ENCODE measurements around the gene PDE7B. TPM values are rescaled to one million over a fixed set of nuclear protein-coding genes. Genes with fewer than 3 reads are reported as not detected.

The PDE7B gene
- total and polyA plus RNA-seq, 4 donors = 1.0 to 6.9 (median 3.8) TPM

DNA sequence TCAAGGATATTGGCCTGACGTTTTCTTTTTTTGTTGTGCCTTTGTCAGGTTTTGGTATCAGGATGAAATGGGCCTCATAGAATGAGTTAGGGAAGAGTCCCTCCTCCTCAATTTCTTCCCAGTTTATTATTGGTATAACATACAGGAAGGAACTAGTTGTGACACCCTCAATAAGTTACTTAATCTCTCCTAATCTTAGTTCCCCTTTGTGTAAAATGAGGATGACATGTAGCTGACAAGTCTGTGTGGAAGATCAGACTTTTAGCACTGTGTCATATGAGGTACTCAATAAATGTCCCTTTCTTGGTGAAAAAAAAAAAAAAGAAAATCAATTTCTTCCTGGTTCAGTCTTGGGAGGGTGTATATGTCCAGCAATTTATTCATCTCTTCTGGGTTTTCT, 155.8 kb downstream of the PDE7B start:
- WGBS, 2 donors = 86 to 89% methylated on average over 1 of the region's 1 CpG
- ATAC-seq (ENCODE audit: low FRiP score) = no peak

DNA sequence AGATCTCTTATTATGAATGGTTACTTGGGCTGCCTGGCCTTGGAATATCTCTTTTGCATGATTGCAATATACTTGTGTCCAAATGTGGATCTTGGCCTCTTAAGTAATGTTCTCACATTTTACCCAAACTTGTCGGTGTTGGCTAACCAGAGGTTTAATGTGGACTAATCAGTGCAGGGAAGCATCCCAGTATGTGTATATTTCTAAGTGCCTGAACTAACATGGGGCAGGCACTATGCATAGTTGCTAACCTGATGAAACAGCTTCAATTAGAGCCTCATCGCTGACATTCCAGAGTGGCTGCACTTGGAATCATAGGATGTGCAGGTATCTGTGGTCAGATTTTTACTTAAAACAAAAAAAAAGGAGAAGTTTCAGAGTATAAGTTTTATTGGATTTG, 160.0 kb downstream of the PDE7B start:
- Histone ChIP-seq H3K4me3 (ENCODE audit: low read length in 2 of 2) (no peak overlapping the region), H3K9me3 (ENCODE audit: control insufficient read depth, low read length) (no peaks in the 10 kb centered on the region), H3K4me1 (ENCODE audit: control insufficient read depth in 1 of 2, insufficient read depth in 2 of 2, low read length in 2 of 2) (no peaks in the 10 kb centered on the region), H3K27me3 (ENCODE audit: control insufficient read depth in 1 of 2, insufficient read depth in 2 of 2, low read length in 1 of 2) (peaks cover 0 to 1% of the 10 kb centered on the region in 2 donors), H3K36me3 (ENCODE audit: control insufficient read depth in 1 of 2, insufficient read depth in 2 of 2, low read length in 1 of 2) (no peaks in the 10 kb centered on the region), H3K27ac (ENCODE audit: low read depth in 1 of 2, low read length in 2 of 2) (no peak overlapping the region)
- intact Hi-C loops (cut with DNase I) = no loop called here
- 52 to 57% methylated on average over 2 of the region's 2 CpGs for WGBS, 2 donors
- DNase-seq = no peak
- no peak for ATAC-seq (ENCODE audit: low FRiP score)

More for the DNA sequence above, 155.8 kb downstream of the PDE7B start:
- no peak for DNase-seq
- Histone ChIP-seq H3K4me1 (ENCODE audit: control insufficient read depth in 1 of 2, insufficient read depth in 2 of 2, low read length in 2 of 2) (no peaks in the 10 kb centered on the region), H3K4me3 (ENCODE audit: low read length in 2 of 2) (no peak overlapping the region), H3K27ac (ENCODE audit: low read depth in 1 of 2, low read length in 2 of 2) (no peak overlapping the region), H3K9me3 (ENCODE audit: control insufficient read depth, low read length) (no peaks in the 10 kb centered on the region), H3K36me3 (ENCODE audit: control insufficient read depth in 1 of 2, insufficient read depth in 2 of 2, low read length in 1 of 2) (no peaks in the 10 kb centered on the region), H3K27me3 (ENCODE audit: control insufficient read depth in 1 of 2, insufficient read depth in 2 of 2, low read length in 1 of 2) (peaks cover 0 to 1% of the 10 kb centered on the region in 2 donors)
- intact Hi-C loops (cut with DNase I) = no loop called here

DNA sequence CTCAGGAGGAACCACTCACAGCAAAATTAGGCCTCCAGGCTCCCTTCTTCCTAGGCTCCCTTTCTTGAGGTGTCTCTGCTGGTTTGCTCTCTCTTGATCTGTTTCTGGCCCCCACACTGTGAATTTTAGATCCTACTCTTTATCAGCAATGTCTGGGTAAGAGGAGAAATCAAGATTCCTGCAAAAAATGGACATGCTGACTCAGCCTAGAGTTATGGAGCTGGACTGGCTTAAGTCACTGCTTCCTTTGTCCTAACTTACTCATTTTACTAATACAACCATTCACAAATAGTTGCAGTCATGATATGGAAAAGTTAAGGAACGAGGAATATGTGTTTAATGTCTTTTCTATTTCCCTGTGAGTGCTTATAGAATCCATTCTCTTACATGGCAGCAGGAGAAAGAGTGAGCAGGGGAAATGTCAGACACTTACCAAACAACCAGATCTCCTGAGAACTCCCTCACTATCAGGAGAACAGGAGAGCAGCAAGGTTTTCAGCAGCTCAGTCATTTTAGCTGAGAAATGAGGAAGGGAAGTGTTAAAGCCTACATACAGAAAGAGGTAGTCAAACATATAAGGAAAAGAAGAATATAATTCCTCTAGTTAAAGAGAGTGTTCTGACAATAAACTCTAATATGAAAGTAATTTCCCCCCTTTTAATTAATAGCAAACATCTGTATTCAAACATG, 160.8 kb downstream of the PDE7B start:
- H3K36me3 ChIP-seq (ENCODE audit: control insufficient read depth in 1 of 2, insufficient read depth in 2 of 2, low read length in 1 of 2) = no peaks in the 10 kb centered on the region
- H3K4me1 ChIP-seq (ENCODE audit: control insufficient read depth in 1 of 2, insufficient read depth in 2 of 2, low read length in 2 of 2) = no peaks in the 10 kb centered on the region
- no peaks in the 10 kb centered on the region for H3K9me3 ChIP-seq (ENCODE audit: control insufficient read depth, low read length)
- peaks cover 0 to 1% of the 10 kb centered on the region in 2 donors for H3K27me3 ChIP-seq (ENCODE audit: control insufficient read depth in 1 of 2, insufficient read depth in 2 of 2, low read length in 1 of 2)
- no peak overlapping the region for H3K4me3 ChIP-seq (ENCODE audit: low read length in 2 of 2)
- 77 to 80% methylated on average over 1 of the region's 1 CpG for WGBS, 2 donors
- DNase-seq = no peak
- intact Hi-C loops (cut with DNase I) = no loop called here
- no peak overlapping the region for H3K27ac ChIP-seq (ENCODE audit: low read depth in 1 of 2, low read length in 2 of 2)
- ATAC-seq (ENCODE audit: low FRiP score) = no peak

DNA sequence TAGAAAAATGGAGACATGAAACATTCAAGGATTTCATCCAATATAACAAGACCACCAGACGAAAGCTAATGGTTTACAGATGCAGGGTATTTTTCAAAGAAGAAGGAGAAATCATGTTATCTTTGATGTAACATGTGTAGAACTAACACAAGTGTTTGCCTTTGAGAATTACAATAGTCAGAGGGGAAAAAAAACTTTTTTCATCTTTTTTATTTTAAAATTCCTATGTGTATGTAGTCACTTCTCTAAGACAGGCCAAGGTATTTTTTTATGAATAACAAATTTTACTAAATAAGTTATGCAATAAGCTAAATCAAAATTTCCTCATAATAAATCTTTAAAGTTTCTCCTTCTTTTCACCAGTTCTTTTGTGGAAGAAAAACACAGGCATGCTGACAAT, 161.4 kb downstream of the PDE7B start:
- WGBS, 2 donors = 91% methylated on average over 1 of the region's 1 CpG
- H3K36me3 ChIP-seq (ENCODE audit: control insufficient read depth in 1 of 2, insufficient read depth in 2 of 2, low read length in 1 of 2) = no peaks in the 10 kb centered on the region
- H3K27ac ChIP-seq (ENCODE audit: low read depth in 1 of 2, low read length in 2 of 2) = no peak overlapping the region
- intact Hi-C loops (cut with DNase I) = no loop called here
- H3K27me3 ChIP-seq (ENCODE audit: control insufficient read depth in 1 of 2, insufficient read depth in 2 of 2, low read length in 1 of 2) = peaks cover 0 to 1% of the 10 kb centered on the region in 2 donors
- H3K9me3 ChIP-seq (ENCODE audit: control insufficient read depth, low read length) = no peaks in the 10 kb centered on the region
- no peaks in the 10 kb centered on the region for H3K4me1 ChIP-seq (ENCODE audit: control insufficient read depth in 1 of 2, insufficient read depth in 2 of 2, low read length in 2 of 2)
- H3K4me3 ChIP-seq (ENCODE audit: low read length in 2 of 2) = no peak overlapping the region
- DNase-seq = no peak
- ATAC-seq (ENCODE audit: low FRiP score) = no peak

DNA sequence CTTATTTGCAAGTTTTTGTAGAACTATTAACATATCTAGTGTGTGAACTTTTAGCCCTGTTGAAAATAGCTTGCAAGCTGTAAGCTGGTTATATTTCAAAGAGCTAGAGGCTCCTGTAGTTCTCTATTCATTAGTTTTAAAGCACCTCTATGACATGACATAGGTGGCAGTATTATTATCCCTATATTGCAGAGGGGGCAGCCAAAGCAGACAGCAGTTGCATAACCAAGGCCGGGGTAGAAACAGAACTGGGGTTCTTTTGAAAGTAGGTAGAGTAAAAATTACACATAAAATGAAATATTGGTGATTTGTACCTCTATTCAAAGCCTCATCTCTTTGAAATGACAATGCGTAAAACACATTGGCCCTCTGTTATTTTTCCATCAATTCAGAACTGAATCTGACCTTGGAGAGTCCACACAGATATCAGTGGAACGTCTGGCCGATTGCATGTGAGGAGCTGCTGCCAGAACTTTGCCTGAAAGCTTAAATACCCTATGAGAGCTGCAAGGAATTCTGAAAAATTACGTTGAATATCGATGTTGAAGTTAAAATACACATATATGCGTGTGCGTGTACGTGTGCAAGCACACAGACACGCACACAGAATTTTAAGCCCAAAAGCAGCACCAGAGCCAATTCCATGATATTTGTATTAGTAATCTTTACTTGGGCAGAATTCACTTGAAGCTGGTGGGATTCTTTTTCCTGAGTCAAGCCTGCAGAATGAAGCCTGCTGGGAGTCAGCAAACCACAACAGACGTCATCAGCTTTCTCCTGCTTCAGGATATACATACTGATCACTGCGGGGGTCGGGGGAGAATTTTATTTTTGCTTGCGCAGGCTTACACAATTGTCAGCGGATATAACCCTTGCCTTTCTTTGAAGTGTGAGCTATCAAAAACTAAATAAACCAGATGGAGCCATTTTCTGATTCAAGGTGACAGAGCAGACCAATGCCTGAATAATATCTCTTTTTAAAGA, 163.2 kb downstream of the PDE7B start:
- Histone ChIP-seq H3K36me3 (ENCODE audit: control insufficient read depth in 1 of 2, insufficient read depth in 2 of 2, low read length in 1 of 2) (no peaks in the 10 kb centered on the region), H3K27me3 (ENCODE audit: control insufficient read depth in 1 of 2, insufficient read depth in 2 of 2, low read length in 1 of 2) (peaks cover 0 to 1% of the 10 kb centered on the region in 2 donors), H3K4me1 (ENCODE audit: control insufficient read depth in 1 of 2, insufficient read depth in 2 of 2, low read length in 2 of 2) (no peaks in the 10 kb centered on the region), H3K27ac (ENCODE audit: low read depth in 1 of 2, low read length in 2 of 2) (no peak overlapping the region), H3K9me3 (ENCODE audit: control insufficient read depth, low read length) (no peaks in the 10 kb centered on the region), H3K4me3 (ENCODE audit: low read length in 2 of 2) (no peak overlapping the region)
- intact Hi-C loops (cut with DNase I) = no loop called here
- DNase-seq (no peak), ATAC-seq (ENCODE audit: low FRiP score) (no peak)
- 30 to 42% methylated on average over 15 of the region's 15 CpGs for WGBS, 2 donors

DNA sequence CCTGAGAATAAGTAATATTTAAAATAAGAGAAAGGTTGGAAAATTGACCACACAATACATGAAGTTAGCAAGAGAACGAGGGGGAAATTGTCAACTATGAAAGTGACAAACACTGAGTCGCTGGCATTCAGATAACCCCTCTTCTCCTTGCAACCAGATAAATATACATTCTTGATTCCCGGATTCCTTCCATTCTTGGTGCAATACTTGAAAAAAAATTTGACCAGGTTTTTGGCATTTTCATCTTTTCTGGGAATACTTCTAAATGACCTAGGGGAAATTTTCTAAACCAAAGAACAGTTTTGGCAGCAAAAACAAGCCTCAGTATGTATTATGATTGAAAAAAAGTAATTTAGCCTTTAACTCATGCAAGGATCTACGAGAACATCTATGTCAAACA, 164.0 kb downstream of the PDE7B start:
- ATAC-seq (ENCODE audit: low FRiP score) (no peak), DNase-seq (no peak)
- H3K27ac ChIP-seq (ENCODE audit: low read depth in 1 of 2, low read length in 2 of 2) = no peak overlapping the region
- no peak overlapping the region for H3K4me3 ChIP-seq (ENCODE audit: low read length in 2 of 2)
- 73 to 74% methylated on average over 4 of the region's 4 CpGs for WGBS, 2 donors
- no peaks in the 10 kb centered on the region for H3K36me3 ChIP-seq (ENCODE audit: control insufficient read depth in 1 of 2, insufficient read depth in 2 of 2, low read length in 1 of 2)
- intact Hi-C loops (cut with DNase I) = no loop called here
- no peaks in the 10 kb centered on the region for H3K9me3 ChIP-seq (ENCODE audit: control insufficient read depth, low read length)
- no peaks in the 10 kb centered on the region for H3K4me1 ChIP-seq (ENCODE audit: control insufficient read depth in 1 of 2, insufficient read depth in 2 of 2, low read length in 2 of 2)
- peaks cover 0 to 1% of the 10 kb centered on the region in 2 donors for H3K27me3 ChIP-seq (ENCODE audit: control insufficient read depth in 1 of 2, insufficient read depth in 2 of 2, low read length in 1 of 2)

DNA sequence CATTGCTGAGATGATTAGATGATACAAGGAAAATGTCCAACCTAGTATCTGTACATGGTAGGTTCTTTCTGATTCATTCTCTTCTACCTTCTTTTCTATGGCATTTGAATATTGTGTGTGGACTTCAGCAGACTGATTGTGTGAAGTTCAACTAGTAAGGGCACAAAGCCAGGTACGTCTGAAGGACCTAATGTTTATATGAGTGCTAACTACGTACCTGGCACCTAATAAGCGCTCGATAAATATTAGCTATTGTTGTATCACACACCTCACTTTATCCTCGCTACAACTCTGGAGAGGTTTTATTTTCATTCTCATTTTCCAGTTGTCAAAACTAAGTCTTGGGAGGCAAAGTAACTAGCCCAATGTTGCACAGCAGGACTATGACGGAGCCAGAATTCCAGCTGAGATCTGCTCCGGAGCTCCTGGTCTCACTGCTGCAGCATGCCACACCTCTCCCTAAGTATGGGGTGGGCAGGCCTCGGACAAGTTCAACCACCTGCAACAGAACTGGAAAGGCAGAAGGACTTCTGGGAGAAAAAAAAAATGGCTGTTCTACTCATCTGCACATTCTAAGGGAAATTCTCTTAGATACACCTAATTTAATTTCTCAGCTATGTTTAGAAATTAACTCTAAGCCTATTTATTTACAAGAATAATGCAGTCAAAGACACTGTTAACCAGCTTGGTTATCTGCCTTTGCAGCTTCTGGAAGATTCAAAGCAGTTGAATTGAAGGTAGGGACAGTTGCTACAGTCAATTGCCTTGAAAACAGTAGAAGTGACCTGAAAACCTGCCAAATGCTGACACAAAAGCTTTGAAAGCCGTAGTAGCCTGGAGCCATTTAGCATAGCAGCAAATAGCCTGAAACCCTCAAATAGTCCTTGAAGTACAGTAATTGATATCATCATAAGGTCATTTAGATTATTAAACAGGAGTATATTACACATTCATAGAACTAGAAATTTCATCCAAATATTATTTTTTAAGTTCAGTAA, 165.0 kb downstream of the PDE7B start:
- no peak for ATAC-seq (ENCODE audit: low FRiP score)
- Histone ChIP-seq H3K27ac (ENCODE audit: low read depth in 1 of 2, low read length in 2 of 2) (no peak overlapping the region), H3K27me3 (ENCODE audit: control insufficient read depth in 1 of 2, insufficient read depth in 2 of 2, low read length in 1 of 2) (no peaks in the 10 kb centered on the region), H3K4me3 (ENCODE audit: low read length in 2 of 2) (no peak overlapping the region), H3K36me3 (ENCODE audit: control insufficient read depth in 1 of 2, insufficient read depth in 2 of 2, low read length in 1 of 2) (no peaks in the 10 kb centered on the region), H3K4me1 (ENCODE audit: control insufficient read depth in 1 of 2, insufficient read depth in 2 of 2, low read length in 2 of 2) (no peaks in the 10 kb centered on the region), H3K9me3 (ENCODE audit: control insufficient read depth, low read length) (no peaks in the 10 kb centered on the region)
- 90 to 91% methylated on average over 9 of the region's 9 CpGs for WGBS, 2 donors
- intact Hi-C loops (cut with DNase I) = no loop called here
- DNase-seq = no peak

DNA sequence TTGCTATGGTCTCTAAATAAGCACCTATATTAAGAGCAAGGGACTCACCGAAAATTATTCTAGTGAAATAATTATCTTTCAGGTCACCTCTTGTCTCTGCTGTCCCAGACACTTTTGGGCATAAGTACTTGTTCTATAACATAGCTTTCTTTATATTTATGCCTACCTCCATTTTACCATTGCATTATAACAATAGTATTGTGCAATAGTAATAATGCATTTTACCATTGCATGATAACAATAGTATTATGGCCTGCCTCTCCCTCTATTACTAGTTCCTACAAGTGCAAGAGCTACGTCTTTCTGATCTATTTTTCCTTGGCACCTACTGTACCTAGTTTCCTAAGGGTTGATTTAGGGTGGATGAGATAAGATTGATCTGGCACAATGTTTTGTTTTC, 169.2 kb downstream of the PDE7B start:
- intact Hi-C loops (cut with DNase I) = no loop called here
- Histone ChIP-seq H3K36me3 (ENCODE audit: control insufficient read depth in 1 of 2, insufficient read depth in 2 of 2, low read length in 1 of 2) (no peaks in the 10 kb centered on the region), H3K27me3 (ENCODE audit: control insufficient read depth in 1 of 2, insufficient read depth in 2 of 2, low read length in 1 of 2) (no peaks in the 10 kb centered on the region), H3K9me3 (ENCODE audit: control insufficient read depth, low read length) (no peaks in the 10 kb centered on the region), H3K4me3 (ENCODE audit: low read length in 2 of 2) (no peak overlapping the region), H3K27ac (ENCODE audit: low read depth in 1 of 2, low read length in 2 of 2) (no peak overlapping the region), H3K4me1 (ENCODE audit: control insufficient read depth in 1 of 2, insufficient read depth in 2 of 2, low read length in 2 of 2) (no peaks in the 10 kb centered on the region)
- no peak for DNase-seq
- ATAC-seq (ENCODE audit: low FRiP score) = no peak
- WGBS, 2 donors = 79 to 82% methylated on average over 2 of the region's 2 CpGs
